Stimulated activated naive CD8-positive, alpha-beta T cell treated with anti-CD3 and anti-CD28 coated beads, Interleukin-15, amount 100 ng/mL, for 72 hours (primary cell): ENCODE results near the gene SERPINB3.
"Not testable (repeated sequence)": the region's sequence is repeated elsewhere in the genome, so short reads cannot be mapped to it uniquely, and the experiment has no call there.

Source experiments
- ATAC-seq: fragments of 150-1000 bp; cut with Tn5 transposase; 2 replicates; pipeline ENCODE4 v1.10.0; 2021; ENCODE audit warnings: mild to moderate bottlenecking, moderate library complexity
- DNase-seq, 2 donors: peaks; one replicate each; pipeline ENCODE4 v3.0.0; 2021 to 2022
- H3K27ac Mint-ChIP-seq, 2 donors: one replicate each; pipeline ENCODE4 v1.8.0; 2022; ENCODE audit warnings: mild to moderate bottlenecking in 2 of 2, mixed read lengths in 2 of 2, moderate library complexity in 2 of 2
- H3K27me3 Mint-ChIP-seq: one replicate; pipeline ENCODE4 v1.8.0; 2022; ENCODE audit warnings: mixed read lengths
- H3K4me1 Mint-ChIP-seq: one replicate; pipeline ENCODE4 v1.8.0; 2022; ENCODE audit warnings: mild to moderate bottlenecking, mixed read lengths
- H3K4me3 Mint-ChIP-seq, 2 donors: one replicate each; pipeline ENCODE4 v1.8.0; 2022; ENCODE audit warnings: mild to moderate bottlenecking in 2 of 2, mixed read lengths in 2 of 2, moderate library complexity in 1 of 2
- H3K9me3 Mint-ChIP-seq, 2 donors: one replicate each; pipeline ENCODE4 v1.8.0; 2022; ENCODE audit warnings: mixed read lengths in 2 of 2

SERPINB3 gene

GRCh38 chr18:63677500-63678225 is 16.0 kb upstream of the SERPINB3 start:
- Mint-ChIP-seq H3K4me1 (no peaks in the 10 kb centered on the region), H3K27ac (no peak overlapping the region), H3K4me3 (no peak overlapping the region), H3K9me3 (peaks cover 0 to 5% of the 10 kb centered on the region in 2 donors), H3K27me3 (no peaks in the 10 kb centered on the region)
- DNase-seq (no peak), ATAC-seq (no peak)

- Mint-ChIP-seq H3K27ac (no peak overlapping the region), H3K27me3 (no peaks in the 10 kb centered on the region), H3K4me3 (no peak overlapping the region), H3K4me1 (no peaks in the 10 kb centered on the region), H3K9me3 (peaks cover 0 to 5% of the 10 kb centered on the region in 2 donors)
- ATAC-seq (no peak), DNase-seq (no peak)
Observed at GRCh38 chr18:63676526-63677323, 15.0 kb upstream of the SERPINB3 start.

- DNase-seq: no peak
- Mint-ChIP-seq H3K9me3 (peaks cover 15 to 17% of the 10 kb centered on the region in 2 donors), H3K27ac (no peak overlapping the region), H3K4me3 (no peak overlapping the region), H3K4me1 (no peaks in the 10 kb centered on the region), H3K27me3 (peaks cover 4% of the 10 kb centered on the region)
- ATAC-seq: no peak
Observed at GRCh38 chr18:63664571-63664970, 2.9 kb upstream of the SERPINB3 start.

DNA sequence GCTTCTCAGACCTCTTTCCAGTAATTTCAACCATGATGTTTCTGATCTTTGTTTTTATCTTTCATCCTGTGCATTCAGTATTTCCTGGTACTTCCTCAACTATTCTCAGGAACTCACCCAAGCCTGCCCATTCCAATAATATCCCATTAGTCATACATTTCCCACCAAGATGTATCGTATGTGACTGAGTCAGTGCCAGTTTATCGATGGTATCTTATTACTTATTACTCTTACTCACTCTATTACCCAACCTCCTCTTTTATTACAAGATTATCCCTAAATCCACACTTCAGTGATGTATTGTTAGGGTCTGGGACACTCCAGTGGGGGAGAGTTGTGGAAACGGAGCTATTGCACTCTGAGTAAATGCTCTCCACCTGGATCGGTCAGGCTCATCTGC is 2.8 kb downstream of the SERPINB3 start:
- H3K9me3 Mint-ChIP-seq, ATAC-seq, H3K27me3 Mint-ChIP-seq, DNase-seq, H3K4me3 Mint-ChIP-seq, H3K4me1 Mint-ChIP-seq, H3K27ac Mint-ChIP-seq: not testable (repeated sequence)

DNA sequence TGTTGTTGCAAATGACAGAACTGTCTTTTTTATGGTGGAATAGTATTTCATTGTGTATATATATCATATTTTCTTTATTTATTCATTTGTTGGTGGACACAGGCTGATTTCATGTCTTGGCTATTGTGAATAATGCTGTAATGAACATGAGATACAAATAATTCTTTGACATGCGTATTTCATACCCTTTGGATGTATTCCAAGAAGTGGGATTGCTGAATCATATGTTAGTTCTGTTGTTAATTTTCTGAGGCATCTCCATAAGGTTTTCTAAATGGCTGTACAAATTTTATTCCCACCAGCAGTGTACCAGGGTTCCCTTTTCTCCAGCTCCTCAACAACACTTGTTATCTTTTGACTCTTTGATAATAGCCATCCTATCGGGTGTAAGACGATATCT is 11.4 kb downstream of the SERPINB3 start:
- not testable (repeated sequence) for H3K4me1 Mint-ChIP-seq, H3K4me3 Mint-ChIP-seq, DNase-seq, H3K27me3 Mint-ChIP-seq, H3K27ac Mint-ChIP-seq, H3K9me3 Mint-ChIP-seq, ATAC-seq

DNA sequence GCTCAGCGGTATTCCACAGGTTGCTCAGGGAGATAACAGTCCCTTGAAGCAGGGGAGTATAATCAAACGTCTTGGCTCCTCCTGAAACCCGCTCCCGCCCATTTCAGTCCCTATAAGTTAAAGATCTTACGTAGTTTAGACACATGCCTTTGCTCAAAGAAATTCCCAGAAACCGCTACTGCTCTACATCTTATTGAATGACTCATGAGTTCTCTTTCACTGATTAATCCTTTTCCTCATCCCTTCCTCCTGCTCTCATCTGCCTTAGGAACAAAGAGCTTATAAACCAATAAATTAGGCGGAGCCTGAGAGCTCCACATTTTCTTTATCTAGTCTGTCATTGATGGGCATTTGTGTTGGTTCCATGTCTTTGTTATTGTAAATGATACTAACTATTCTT is 13.5 kb downstream of the SERPINB3 start:
- H3K27me3 Mint-ChIP-seq: no peaks in the 10 kb centered on the region
- H3K4me1 Mint-ChIP-seq: no peaks in the 10 kb centered on the region
- DNase-seq: no peak
- H3K4me3 Mint-ChIP-seq: no peak overlapping the region
- ATAC-seq: no peak
- H3K9me3 Mint-ChIP-seq: no peaks in the 10 kb centered on the region
- H3K27ac Mint-ChIP-seq: no peak overlapping the region

- H3K27ac Mint-ChIP-seq: no peak overlapping the region
- H3K4me1 Mint-ChIP-seq: no peaks in the 10 kb centered on the region
- DNase-seq: no peak
- H3K4me3 Mint-ChIP-seq: no peak overlapping the region
- no peak for ATAC-seq
- H3K27me3 Mint-ChIP-seq: no peaks in the 10 kb centered on the region
- no peaks in the 10 kb centered on the region for H3K9me3 Mint-ChIP-seq
Observed at GRCh38 chr18:63646936-63647335, 14.8 kb downstream of the SERPINB3 start.

- not testable (repeated sequence) for H3K9me3 Mint-ChIP-seq, H3K4me3 Mint-ChIP-seq, H3K27me3 Mint-ChIP-seq, H3K27ac Mint-ChIP-seq, ATAC-seq, DNase-seq, H3K4me1 Mint-ChIP-seq
Observed at GRCh38 chr18:63644694-63645093, 17.0 kb downstream of the SERPINB3 start.

- not testable (repeated sequence) for ATAC-seq, H3K27ac Mint-ChIP-seq, H3K4me1 Mint-ChIP-seq, DNase-seq, H3K27me3 Mint-ChIP-seq, H3K4me3 Mint-ChIP-seq, H3K9me3 Mint-ChIP-seq
Observed at GRCh38 chr18:63644142-63644541, 17.6 kb downstream of the SERPINB3 start, which contains the start of gene SERPINB4. Gene SERPINB4 (minus strand): TSS chr18:63644256. CDS start chr18:63643577, 679 bp downstream.

- not testable (repeated sequence) for H3K4me3 Mint-ChIP-seq
Observed at GRCh38 chr18:63642668-63643356, 18.9 kb downstream of the SERPINB3 start.

GRCh38 chr18:63641157-63641680 is 20.5 kb downstream of the SERPINB3 start:
- ATAC-seq, H3K4me3 Mint-ChIP-seq, H3K4me1 Mint-ChIP-seq, H3K27ac Mint-ChIP-seq, H3K27me3 Mint-ChIP-seq, DNase-seq, H3K9me3 Mint-ChIP-seq: not testable (repeated sequence)

More at GRCh38 chr18:63642668-63643356, 18.9 kb downstream of the SERPINB3 start:
- not testable (repeated sequence) for H3K27me3 Mint-ChIP-seq, DNase-seq, H3K27ac Mint-ChIP-seq, ATAC-seq, H3K9me3 Mint-ChIP-seq, H3K4me1 Mint-ChIP-seq

GRCh38 chr18:63637703-63638102 is 24.0 kb downstream of the SERPINB3 start:
- no peaks in the 10 kb centered on the region for H3K4me1 Mint-ChIP-seq
- DNase-seq (no peak), ATAC-seq (no peak)
- H3K4me3 Mint-ChIP-seq: no peak overlapping the region
- H3K9me3 Mint-ChIP-seq: no peaks in the 10 kb centered on the region
- no peak overlapping the region for H3K27ac Mint-ChIP-seq
- H3K27me3 Mint-ChIP-seq: no peaks in the 10 kb centered on the region

DNA sequence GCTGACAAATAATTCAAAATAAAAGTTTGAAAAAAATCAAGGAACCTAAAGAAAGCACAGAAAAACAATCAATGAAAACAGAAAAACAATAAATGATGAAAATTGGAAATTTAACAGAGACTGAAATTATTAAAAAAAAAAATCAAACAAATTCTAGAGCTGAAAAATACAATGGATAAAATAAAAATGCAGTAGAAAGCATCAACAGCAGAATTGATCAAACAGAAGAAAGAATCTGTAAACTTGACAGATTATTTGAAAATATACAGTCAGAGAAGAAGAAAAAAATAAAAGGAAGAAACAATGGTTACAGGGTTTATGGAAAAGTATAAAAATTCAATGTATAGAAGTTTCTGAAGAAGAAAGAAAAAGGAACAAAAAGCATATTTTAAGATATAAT is 33.9 kb downstream of the SERPINB3 start:
- H3K4me3 Mint-ChIP-seq: no peak overlapping the region
- H3K27ac Mint-ChIP-seq: no peak overlapping the region
- peaks cover 36 to 51% of the 10 kb centered on the region in 2 donors for H3K9me3 Mint-ChIP-seq
- ATAC-seq (no peak), DNase-seq (no peak)
- no peaks in the 10 kb centered on the region for H3K27me3 Mint-ChIP-seq
- no peaks in the 10 kb centered on the region for H3K4me1 Mint-ChIP-seq

GRCh38 chr18:63626431-63626830 is 35.3 kb downstream of the SERPINB3 start:
- Mint-ChIP-seq H3K9me3 (peaks cover 38 to 54% of the 10 kb centered on the region in 2 donors), H3K4me1 (no peaks in the 10 kb centered on the region), H3K27me3 (no peaks in the 10 kb centered on the region), H3K4me3 (no peak overlapping the region), H3K27ac (no peak overlapping the region)
- DNase-seq (no peak), ATAC-seq (no peak)

DNA sequence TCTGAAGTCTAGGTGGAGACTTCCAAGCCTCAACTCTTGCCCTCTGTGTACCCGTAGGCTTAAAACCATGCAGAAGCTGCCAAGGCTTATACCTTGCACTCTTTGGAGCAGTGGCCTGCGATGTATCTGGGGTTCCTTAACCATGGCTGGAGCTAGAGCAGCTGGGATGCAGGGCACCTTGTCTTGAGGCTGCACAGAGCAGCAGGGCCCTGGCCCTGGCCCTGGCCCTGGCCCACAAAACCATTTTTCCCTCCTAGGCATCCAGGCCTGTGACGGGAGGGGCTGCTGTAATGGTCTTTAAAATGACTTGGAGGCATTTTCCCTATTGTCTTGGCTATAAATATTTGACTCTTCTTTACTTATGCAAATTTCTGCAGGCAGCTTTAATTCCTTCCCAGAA is 36.8 kb downstream of the SERPINB3 start:
- Mint-ChIP-seq H3K27ac (no peak overlapping the region), H3K4me1 (no peaks in the 10 kb centered on the region), H3K9me3 (peaks cover 49 to 54% of the 10 kb centered on the region in 2 donors), H3K4me3 (no peak overlapping the region), H3K27me3 (no peaks in the 10 kb centered on the region)
- ATAC-seq (no peak), DNase-seq (no peak)
